Keratinocyte (primary cell): ENCODE measurements around the gene FDCSP. TPM values are rescaled to one million over a fixed set of nuclear protein-coding genes. Genes with fewer than 3 reads are reported as not detected.

Source experiments
- DNase-seq: peaks from one replicate; pipeline ENCODE4 v3.0.0-alpha.2; 2011; ENCODE audit warnings: low read depth, missing footprints, low spot score
- FAIRE-seq: peaks from 2 replicates; lab custom pipeline; 2011; peaks lifted over from hg19 to GRCh38; lab: Jason Lieb, UNC
- H2AFZ ChIP-seq: 2 replicates; pipeline ENCODE4 v1.6.0; 2012; ENCODE audit warnings: low read length, control low read depth, inconsistent platforms; ENCODE audit not compliant: control insufficient read depth
- H3K27ac ChIP-seq: 2 replicates; pipeline ENCODE4 v1.5.1; 2011; ENCODE audit warnings: low read length; ENCODE audit not compliant: control insufficient read depth, insufficient read depth
- H3K27me3 ChIP-seq: 3 replicates; pipeline ENCODE4 v1.6.0; 2011; ENCODE audit warnings: low read length; ENCODE audit not compliant: control insufficient read depth, insufficient read depth; ENCODE audit errors: extremely low read depth
- H3K36me3 ChIP-seq, 2 experiments: 2 replicates in 1 of 2; 3 replicates in 1 of 2; pipeline ENCODE4 v1.5.1; 2011; ENCODE audit warnings: low read length in 2 of 2, mild to moderate bottlenecking in 1 of 2; ENCODE audit not compliant: control insufficient read depth in 2 of 2, insufficient read depth in 2 of 2; ENCODE audit errors: extremely low read depth in 1 of 2
- H3K4me1 ChIP-seq: 3 replicates; pipeline ENCODE4 v1.5.1; 2011; ENCODE audit warnings: low read length; ENCODE audit not compliant: control insufficient read depth, insufficient read depth; ENCODE audit errors: extremely low read depth
- H3K4me2 ChIP-seq: 3 replicates; pipeline ENCODE4 v1.6.0; 2011; ENCODE audit warnings: low read depth, low read length; ENCODE audit not compliant: control insufficient read depth, insufficient read depth; ENCODE audit errors: extremely low read depth
- H3K4me3 ChIP-seq, 3 experiments: fragments of 200-600 bp in 1 of 3; sonication (generic) in 1 of 3; 2 replicates in 2 of 3; 3 replicates in 1 of 3; pipeline ENCODE4 v1.5.1; 2011 to 2016; ENCODE audit warnings: low read length in 3 of 3, mild to moderate bottlenecking in 3 of 3, control low read depth in 2 of 3, inconsistent platforms in 1 of 3, low read depth in 1 of 3, mixed read lengths in 1 of 3, mixed run types in 1 of 3, moderate library complexity in 1 of 3; ENCODE audit not compliant: control insufficient read depth in 2 of 3, insufficient read depth in 2 of 3; ENCODE audit errors: extremely low read depth in 1 of 3
- H3K79me2 ChIP-seq: 2 replicates; pipeline ENCODE4 v1.6.0; 2012; ENCODE audit warnings: low read length; ENCODE audit not compliant: control insufficient read depth, insufficient read depth
- H3K9ac ChIP-seq: 3 replicates; pipeline ENCODE4 v1.6.0; 2011; ENCODE audit warnings: low read length; ENCODE audit not compliant: control insufficient read depth, insufficient read depth; ENCODE audit errors: extremely low read depth
- H3K9me1 ChIP-seq: 3 replicates; pipeline ENCODE4 v1.6.0; 2011; ENCODE audit warnings: low read length; ENCODE audit not compliant: control insufficient read depth, insufficient read depth; ENCODE audit errors: extremely low read depth
- H3K9me3 ChIP-seq: 2 replicates; pipeline ENCODE4 v1.5.1; 2012; ENCODE audit warnings: low read depth, low read length; ENCODE audit not compliant: control insufficient read depth
- H4K20me1 ChIP-seq: 3 replicates; pipeline ENCODE4 v1.6.0; 2011; ENCODE audit warnings: low read length; ENCODE audit not compliant: control insufficient read depth, insufficient read depth; ENCODE audit errors: extremely low read depth
- CTCF ChIP-seq, 3 experiments: IDR thresholded peaks in 1 of 3; conservative IDR thresholded peaks in 1 of 3; optimal IDR thresholded peaks in 1 of 3; 2 replicates in 2 of 3; 3 replicates in 1 of 3; pipeline versions ENCODE3 to v1.5.1; 2011; ENCODE audit warnings: low read length in 3 of 3, mild to moderate bottlenecking in 3 of 3, moderate library complexity in 2 of 3, control low read depth in 1 of 3, inconsistent platforms in 1 of 3; ENCODE audit not compliant: insufficient read depth in 2 of 3; ENCODE audit errors: extremely low read depth in 1 of 3
- EZH2 ChIP-seq: IDR thresholded peaks from one replicate; pipeline ENCODE4 v1.6.1; 2012; ENCODE audit warnings: inconsistent platforms, mild to moderate bottlenecking, low read length, moderate library complexity
- dilution Hi-C: fragments of 300-500 bp; cut with MboI; formaldehyde crosslinking; loops from one replicate; pipeline ENCODE4 v1.7.0; 2020; ENCODE audit warnings: low sequenced_read_pairs; ENCODE audit not compliant: extremely low pct_ligation_motif_present
- polyA plus RNA-seq, 5 experiments: library from polyadenylated mRNA; depleted of rRNA in 3 of 5; stranded (reverse) in 3 of 5; stranded (forward) in 1 of 5; unstranded in 1 of 5; fragments of >200 nt; gene quantifications; 1 replicate in 1 of 5; 2 replicates in 3 of 5; 3 replicates in 1 of 5; pipeline versions ENCODE4 v1.2.1 to v1.2.3, GENCODE V29; 2011 to 2012; ENCODE audit warnings: missing spikeins in 2 of 5, low read depth in 1 of 5, low replicate concordance in 1 of 5

FDCSP gene
- polyA plus RNA-seq, 1 donor (not counting 4 experiments of a cell fraction or from before 2014, with no cell fraction given): not detected

- H3K9ac ChIP-seq: no peak overlapping the region
- no peaks in the 10 kb centered on the region for H3K9me1 ChIP-seq
- no peaks in the 10 kb centered on the region for H3K4me1 ChIP-seq
- dilution Hi-C loops: no loop called here
- H3K27me3 ChIP-seq: no peaks in the 10 kb centered on the region
- no peak overlapping the region for H2AFZ ChIP-seq
- no peaks in the 10 kb centered on the region for H3K9me3 ChIP-seq
- no peak overlapping the region for H3K4me3 ChIP-seq
- no peaks in the 10 kb centered on the region for H4K20me1 ChIP-seq
- H3K79me2 ChIP-seq: no peaks in the 10 kb centered on the region
- H3K36me3 ChIP-seq: no peaks in the 10 kb centered on the region
- H3K4me2 ChIP-seq: no peak overlapping the region
- no peak for FAIRE-seq
- TF ChIP-seq EZH2 (no peak), CTCF (optimal IDR thresholded peaks at IDR 0.05 in 1 of 3, IDR thresholded peaks at IDR 0.05 in 1 of 3, conservative IDR thresholded peaks at IDR 0.05 in 1 of 3; ENCODE audit: extremely low read depth in 1 of 3, insufficient read depth in 2 of 3, low read length in 3 of 3) (no peak)
- DNase-seq: no peak
- H3K27ac ChIP-seq: no peak overlapping the region
Observed at GRCh38 chr4:70181864-70182263, 44.1 kb upstream of the FDCSP start.

- Histone ChIP-seq H3K9me3 (no peaks in the 10 kb centered on the region), H3K79me2 (no peaks in the 10 kb centered on the region), H3K9ac (no peak overlapping the region), H3K4me1 (no peaks in the 10 kb centered on the region), H2AFZ (no peak overlapping the region), H3K36me3 (no peaks in the 10 kb centered on the region), H3K4me3 (no peak overlapping the region), H4K20me1 (no peaks in the 10 kb centered on the region), H3K9me1 (no peaks in the 10 kb centered on the region), H3K27me3 (no peaks in the 10 kb centered on the region), H3K27ac (no peak overlapping the region), H3K4me2 (no peak overlapping the region)
- dilution Hi-C loops: no loop called here
- TF ChIP-seq CTCF (optimal IDR thresholded peaks at IDR 0.05 in 1 of 3, IDR thresholded peaks at IDR 0.05 in 1 of 3, conservative IDR thresholded peaks at IDR 0.05 in 1 of 3; ENCODE audit: extremely low read depth in 1 of 3, insufficient read depth in 2 of 3, low read length in 3 of 3) (no peak), EZH2 (no peak)
- no peak for FAIRE-seq
- no peak for DNase-seq
Observed at GRCh38 chr4:70182517-70183167, 43.3 kb upstream of the FDCSP start.
